HCT116 (cell line): ENCODE data around the gene CCDC188.

Experiments
- CBX3 ChIP-seq: IDR thresholded peaks from 2 replicates; pipeline ENCODE4 v1.6.1; 2012; ENCODE audit warnings: low read depth
- EZH2 ChIP-seq: fragments of 200-600 bp; sonication (generic); IDR thresholded peaks from 2 replicates; pipeline ENCODE4 v1.6.1; 2017; ENCODE audit warnings: antibody characterized with exemption, mixed run types
- JUND ChIP-seq: IDR thresholded peaks from 2 replicates; pipeline ENCODE4 v1.6.1; 2012
- POLR2A ChIP-seq: IDR thresholded peaks from 2 replicates; pipeline ENCODE4 v1.7.0; 2011; ENCODE audit warnings: borderline replicate concordance; ENCODE audit not compliant: insufficient read depth, insufficient read length; ENCODE audit errors: extremely low read depth
- POLR2AphosphoS5 ChIP-seq: IDR thresholded peaks from 2 replicates; pipeline ENCODE4 v1.6.1; 2011; ENCODE audit warnings: mild to moderate bottlenecking, low read depth, low read length, moderate library complexity
- RAD21 ChIP-seq: IDR thresholded peaks from 2 replicates; pipeline ENCODE4 v1.6.1; 2012; ENCODE audit warnings: low read depth, mild to moderate bottlenecking
- YY1 ChIP-seq: IDR thresholded peaks from 2 replicates; pipeline ENCODE4 v1.6.1; 2011; ENCODE audit warnings: low read length, low read depth, moderate library complexity, mild to moderate bottlenecking; ENCODE audit not compliant: insufficient replicate concordance; ENCODE audit errors: extremely low read depth
- ZNF274 ChIP-seq: fragments of 200-500 bp; sonication (Bioruptor generic); IDR thresholded peaks from 2 replicates; pipeline ENCODE4 v1.6.1; 2014; ENCODE audit warnings: mild to moderate bottlenecking, low read depth, low read length, inconsistent platforms
- TF ChIP-seq, protein P1 (sequence below), 3 experiments: fragments of 200-600 bp in 1 of 3; sonication (generic) in 1 of 3; IDR thresholded peaks in 2 of 3; conservative IDR thresholded peaks in 1 of 3; 2 replicates each; pipeline ENCODE4 v1.5.1; 2012 to 2017; ENCODE audit warnings: low read depth in 2 of 3, low read length in 2 of 3, antibody characterized with exemption in 1 of 3, borderline replicate concordance in 1 of 3, control low read depth in 1 of 3, mild to moderate bottlenecking in 1 of 3, mixed read lengths in 1 of 3, mixed run types in 1 of 3, moderate library complexity in 1 of 3; ENCODE audit not compliant: insufficient read depth in 1 of 3
- TF ChIP-seq, protein P2 (sequence below): IDR thresholded peaks from 2 replicates; pipeline ENCODE4 v1.6.1; 2011; ENCODE audit warnings: mild to moderate bottlenecking, low read length, moderate library complexity; ENCODE audit not compliant: insufficient replicate concordance; ENCODE audit errors: extremely low read depth
- TF ChIP-seq, protein P3 (sequence below): IDR thresholded peaks from 2 replicates; pipeline ENCODE4 v1.6.1; 2012

DNA sequence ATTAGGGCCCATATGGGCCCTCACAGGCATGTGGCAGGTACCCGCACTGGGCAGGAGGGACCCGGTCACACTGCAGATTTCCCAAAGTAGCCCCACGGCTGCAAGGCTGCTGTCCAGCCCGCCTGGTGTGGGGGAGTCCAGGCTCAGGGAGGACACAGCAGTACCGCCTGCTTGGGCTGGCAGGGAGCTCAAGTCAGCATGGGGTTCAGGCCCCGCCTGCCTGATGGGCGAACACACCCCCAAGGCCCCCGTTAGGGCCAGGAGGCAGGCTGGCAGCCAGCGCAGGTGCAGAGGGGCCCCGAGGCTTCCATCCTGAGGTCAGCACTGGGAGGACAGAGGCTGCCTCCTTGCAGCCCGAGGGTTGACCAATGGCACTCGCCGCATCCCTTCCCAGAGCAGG lies 13.7 kb downstream of the CCDC188 start:
- TF ChIP-seq ZNF274 (no peak), EZH2 (no peak), YY1 (no peak), POLR2A (no peak), CBX3 (no peak), RAD21 (no peak), POLR2AphosphoS5 (no peak), JUND (no peak)
- TF ChIP-seq, protein P1, sequence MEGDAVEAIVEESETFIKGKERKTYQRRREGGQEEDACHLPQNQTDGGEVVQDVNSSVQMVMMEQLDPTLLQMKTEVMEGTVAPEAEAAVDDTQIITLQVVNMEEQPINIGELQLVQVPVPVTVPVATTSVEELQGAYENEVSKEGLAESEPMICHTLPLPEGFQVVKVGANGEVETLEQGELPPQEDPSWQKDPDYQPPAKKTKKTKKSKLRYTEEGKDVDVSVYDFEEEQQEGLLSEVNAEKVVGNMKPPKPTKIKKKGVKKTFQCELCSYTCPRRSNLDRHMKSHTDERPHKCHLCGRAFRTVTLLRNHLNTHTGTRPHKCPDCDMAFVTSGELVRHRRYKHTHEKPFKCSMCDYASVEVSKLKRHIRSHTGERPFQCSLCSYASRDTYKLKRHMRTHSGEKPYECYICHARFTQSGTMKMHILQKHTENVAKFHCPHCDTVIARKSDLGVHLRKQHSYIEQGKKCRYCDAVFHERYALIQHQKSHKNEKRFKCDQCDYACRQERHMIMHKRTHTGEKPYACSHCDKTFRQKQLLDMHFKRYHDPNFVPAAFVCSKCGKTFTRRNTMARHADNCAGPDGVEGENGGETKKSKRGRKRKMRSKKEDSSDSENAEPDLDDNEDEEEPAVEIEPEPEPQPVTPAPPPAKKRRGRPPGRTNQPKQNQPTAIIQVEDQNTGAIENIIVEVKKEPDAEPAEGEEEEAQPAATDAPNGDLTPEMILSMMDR (IDR thresholded peaks at IDR 0.05 in 2 of 3, conservative IDR thresholded peaks at IDR 0.05 in 1 of 3; ENCODE audit: borderline replicate concordance in 1 of 3, insufficient read depth in 1 of 3, low read depth in 2 of 3, low read length in 2 of 3) = no peak
- TF ChIP-seq, protein P2, sequence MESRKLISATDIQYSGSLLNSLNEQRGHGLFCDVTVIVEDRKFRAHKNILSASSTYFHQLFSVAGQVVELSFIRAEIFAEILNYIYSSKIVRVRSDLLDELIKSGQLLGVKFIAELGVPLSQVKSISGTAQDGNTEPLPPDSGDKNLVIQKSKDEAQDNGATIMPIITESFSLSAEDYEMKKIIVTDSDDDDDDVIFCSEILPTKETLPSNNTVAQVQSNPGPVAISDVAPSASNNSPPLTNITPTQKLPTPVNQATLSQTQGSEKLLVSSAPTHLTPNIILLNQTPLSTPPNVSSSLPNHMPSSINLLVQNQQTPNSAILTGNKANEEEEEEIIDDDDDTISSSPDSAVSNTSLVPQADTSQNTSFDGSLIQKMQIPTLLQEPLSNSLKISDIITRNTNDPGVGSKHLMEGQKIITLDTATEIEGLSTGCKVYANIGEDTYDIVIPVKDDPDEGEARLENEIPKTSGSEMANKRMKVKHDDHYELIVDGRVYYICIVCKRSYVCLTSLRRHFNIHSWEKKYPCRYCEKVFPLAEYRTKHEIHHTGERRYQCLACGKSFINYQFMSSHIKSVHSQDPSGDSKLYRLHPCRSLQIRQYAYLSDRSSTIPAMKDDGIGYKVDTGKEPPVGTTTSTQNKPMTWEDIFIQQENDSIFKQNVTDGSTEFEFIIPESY = no peak
- TF ChIP-seq, protein P3, sequence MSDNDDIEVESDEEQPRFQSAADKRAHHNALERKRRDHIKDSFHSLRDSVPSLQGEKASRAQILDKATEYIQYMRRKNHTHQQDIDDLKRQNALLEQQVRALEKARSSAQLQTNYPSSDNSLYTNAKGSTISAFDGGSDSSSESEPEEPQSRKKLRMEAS = no peak
